SH-SY5Y (cell line): Measurements from ENCODE around the gene PIK3C2G.

Experiments used
- GATA2 ChIP-seq: IDR thresholded peaks from 2 replicates; pipeline ENCODE4 v1.6.1; 2011; ENCODE audit warnings: mild to moderate bottlenecking, low read depth, low read length
- GATA3 ChIP-seq: IDR thresholded peaks from 2 replicates; pipeline ENCODE4 v1.6.1; 2011; ENCODE audit warnings: low read depth, mild to moderate bottlenecking, low read length, moderate library complexity

Gene PIK3C2G

GRCh38 chr12:18296201-18296908, 35.0 kb downstream of the PIK3C2G start:
- TF ChIP-seq GATA3 (no peak), GATA2 (no peak)

DNA sequence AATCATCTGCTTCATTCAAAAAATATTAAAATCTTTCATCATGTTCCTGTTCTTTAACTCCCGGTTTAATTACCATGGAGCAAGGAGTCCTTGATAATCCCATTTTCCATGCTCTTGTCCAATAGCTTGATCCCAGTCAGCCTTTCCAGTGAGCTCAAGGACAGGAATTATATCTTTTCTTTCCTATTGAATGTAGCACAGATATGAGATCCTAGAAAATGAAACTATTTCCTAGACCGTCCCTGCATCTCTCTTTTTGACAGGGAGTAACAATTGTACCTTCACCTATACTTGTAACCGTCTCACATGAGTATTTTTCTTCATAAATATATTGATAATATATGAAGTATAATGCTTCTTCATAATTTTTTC, 35.6 kb downstream of the PIK3C2G start:
- TF ChIP-seq GATA2 (no peak), GATA3 (no peak)

DNA sequence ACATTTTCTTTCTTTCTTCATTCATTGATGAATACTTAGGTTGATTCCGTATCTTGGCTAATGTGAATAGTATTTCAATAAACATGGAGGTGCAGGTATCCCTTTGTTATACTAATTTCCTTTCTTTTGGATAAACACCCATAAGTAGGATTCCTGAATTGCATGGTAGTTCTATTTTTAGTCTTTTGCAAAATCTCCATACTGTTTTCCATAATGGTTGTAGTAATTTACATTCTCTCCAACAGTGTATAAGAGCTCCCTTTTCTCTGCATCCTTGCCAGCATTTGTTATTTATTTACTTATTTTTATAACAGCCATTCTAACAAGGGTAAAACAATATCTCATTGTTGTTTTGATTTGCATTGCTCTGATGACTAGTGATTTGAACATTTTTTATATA, 36.6 kb downstream of the PIK3C2G start:
- TF ChIP-seq GATA3 = no peak
- TF ChIP-seq GATA2 = no peak

GRCh38 chr12:18302809-18303430, 41.6 kb downstream of the PIK3C2G start:
- TF ChIP-seq GATA3 = no peak
- no peak for TF ChIP-seq GATA2

- no peak for TF ChIP-seq GATA3
- TF ChIP-seq GATA2 = no peak
Measured at GRCh38 chr12:18304609-18305008, 43.3 kb downstream of the PIK3C2G start.

GRCh38 chr12:18306311-18306710, 45.0 kb downstream of the PIK3C2G start:
- TF ChIP-seq GATA2 (no peak), GATA3 (no peak)

GRCh38 chr12:18313306-18313705, 52.0 kb downstream of the PIK3C2G start:
- TF ChIP-seq GATA2 = no peak
- TF ChIP-seq GATA3 = no peak

DNA sequence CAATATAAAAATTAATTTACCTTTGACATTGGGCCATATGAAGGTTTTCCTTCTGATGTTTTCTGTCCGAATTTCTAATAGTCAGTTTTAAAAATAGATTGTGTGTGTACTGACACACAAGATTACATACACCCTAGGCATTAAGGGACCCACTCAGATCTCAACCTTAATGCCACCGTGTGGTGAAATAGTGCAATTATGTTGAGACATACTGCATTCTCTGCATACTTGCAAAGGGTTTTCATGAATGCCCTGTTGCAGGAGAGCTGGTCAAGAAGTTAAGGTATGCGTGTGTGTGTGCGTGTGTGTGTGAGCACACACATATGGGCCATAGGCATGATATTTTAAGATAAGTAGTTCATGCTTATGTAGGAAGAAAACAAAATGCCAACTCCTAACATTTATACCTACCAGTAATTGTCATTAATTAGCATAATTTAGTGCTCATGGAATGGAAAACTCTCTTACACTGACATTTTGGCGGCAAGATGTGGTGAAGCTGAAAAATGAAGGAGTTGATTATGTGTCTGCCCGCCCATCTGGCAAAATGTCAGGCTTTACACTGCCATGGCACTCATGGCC, 58.8 kb downstream of the PIK3C2G start:
- TF ChIP-seq GATA2 = no peak
- TF ChIP-seq GATA3 = no peak

GRCh38 chr12:18320976-18321375, 59.7 kb downstream of the PIK3C2G start:
- TF ChIP-seq GATA2 (no peak), GATA3 (no peak)

DNA sequence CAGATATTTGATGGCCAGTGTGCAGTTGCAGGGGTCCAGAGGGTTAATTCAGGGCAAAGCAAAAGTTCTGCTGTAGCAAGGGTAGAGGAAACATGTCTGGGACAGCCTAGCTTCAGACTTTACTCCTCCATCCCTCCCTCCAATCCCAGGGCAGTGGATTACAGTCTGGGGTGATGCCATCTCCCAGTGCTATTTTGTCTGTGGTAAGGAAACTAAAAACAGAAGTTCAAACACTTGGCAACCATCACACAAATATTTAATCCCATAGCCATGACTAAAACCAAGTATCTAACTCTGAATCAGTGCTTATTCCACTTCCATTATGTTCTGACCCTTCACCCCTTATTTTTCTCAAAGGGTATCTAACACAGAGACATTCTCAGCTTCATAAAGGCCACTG, 61.8 kb downstream of the PIK3C2G start:
- TF ChIP-seq GATA2 = no peak
- TF ChIP-seq GATA3 = no peak

- no peak for TF ChIP-seq GATA2
- TF ChIP-seq GATA3 = no peak
Measured at GRCh38 chr12:18327036-18327435, 65.7 kb downstream of the PIK3C2G start.

DNA sequence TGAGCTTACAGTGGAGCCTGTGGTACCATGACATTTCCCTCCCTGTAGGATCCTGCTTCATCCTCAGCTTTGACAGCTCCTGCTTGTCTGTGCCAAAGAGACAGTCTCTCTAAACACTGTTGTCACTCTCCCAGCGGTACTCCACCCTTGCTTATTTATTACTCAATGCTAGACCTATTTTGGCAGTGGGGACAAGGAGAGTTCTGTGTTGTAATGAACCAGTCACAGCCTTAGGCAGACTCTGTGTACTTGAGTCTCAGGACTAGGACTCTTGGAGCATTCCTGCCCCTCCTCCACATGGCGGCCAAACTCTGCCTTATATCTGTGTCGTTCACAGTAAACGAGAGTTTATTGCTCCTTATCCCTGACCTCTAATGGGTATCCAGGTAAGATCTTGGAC, 70.9 kb downstream of the PIK3C2G start:
- TF ChIP-seq GATA2 = no peak
- TF ChIP-seq GATA3 = no peak

- TF ChIP-seq GATA3 (no peak), GATA2 (no peak)
Measured at GRCh38 chr12:18339633-18340032, 78.3 kb downstream of the PIK3C2G start.

DNA sequence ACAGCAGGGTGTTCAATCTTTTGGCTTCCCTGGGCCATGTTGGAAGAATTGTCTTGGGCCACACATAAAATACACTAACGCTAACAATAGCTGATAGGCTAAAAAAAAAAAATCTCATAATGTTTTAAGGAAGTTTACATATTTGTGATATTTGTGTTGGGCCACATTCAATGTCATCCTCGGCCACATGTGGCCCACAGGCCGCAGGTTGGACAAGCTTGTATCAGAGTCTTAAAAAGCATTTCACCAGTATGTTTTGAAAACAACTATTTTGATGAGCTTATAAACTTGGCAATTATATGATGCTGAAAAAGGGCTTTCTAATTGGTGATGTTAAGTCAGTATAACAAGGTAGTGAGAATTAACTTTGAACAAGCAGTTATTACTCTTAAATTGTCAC, 78.9 kb downstream of the PIK3C2G start:
- no peak for TF ChIP-seq GATA3
- no peak for TF ChIP-seq GATA2

- no peak for TF ChIP-seq GATA3
- TF ChIP-seq GATA2 = no peak
Measured at GRCh38 chr12:18340786-18341185, 79.5 kb downstream of the PIK3C2G start.
